Activated naive CD4-positive, alpha-beta T cell treated with anti-CD3 and anti-CD28 coated beads, Interleukin-2, amount 10 ng/mL, durations not matched to agents 7 days and 5 days (primary cell): ENCODE measurements around the gene FGF12.

ENCODE experiments used
- CTCF ChIA-PET: fragments of 350-600 bp; sonication (Branson Sonifier 250); formaldehyde crosslinking; loops from one replicate; lab custom pipeline; 2021; ENCODE audit warnings: antibody characterized with exemption; lab: Charles Lee
- DNase-seq: peaks from one replicate; pipeline ENCODE4 v3.0.0-alpha.2; 2020
- H3K27ac Mint-ChIP-seq: one replicate; pipeline ENCODE4 v1.8.0; 2021; ENCODE audit warnings: mild to moderate bottlenecking, moderate library complexity, mixed read lengths
- H3K27me3 Mint-ChIP-seq: one replicate; pipeline ENCODE4 v1.8.0; 2021; ENCODE audit warnings: mild to moderate bottlenecking, mixed read lengths
- H3K36me3 Mint-ChIP-seq: one replicate; pipeline ENCODE4 v1.8.0; 2021; ENCODE audit warnings: mixed read lengths
- H3K4me1 Mint-ChIP-seq: one replicate; pipeline ENCODE4 v1.8.0; 2021; ENCODE audit warnings: mixed read lengths
- H3K4me3 Mint-ChIP-seq: one replicate; pipeline ENCODE4 v1.8.0; 2021; ENCODE audit warnings: mild to moderate bottlenecking, moderate library complexity, mixed read lengths
- H3K9me3 Mint-ChIP-seq: one replicate; pipeline ENCODE4 v1.8.0; 2021; ENCODE audit warnings: mixed read lengths

The FGF12 gene

DNA sequence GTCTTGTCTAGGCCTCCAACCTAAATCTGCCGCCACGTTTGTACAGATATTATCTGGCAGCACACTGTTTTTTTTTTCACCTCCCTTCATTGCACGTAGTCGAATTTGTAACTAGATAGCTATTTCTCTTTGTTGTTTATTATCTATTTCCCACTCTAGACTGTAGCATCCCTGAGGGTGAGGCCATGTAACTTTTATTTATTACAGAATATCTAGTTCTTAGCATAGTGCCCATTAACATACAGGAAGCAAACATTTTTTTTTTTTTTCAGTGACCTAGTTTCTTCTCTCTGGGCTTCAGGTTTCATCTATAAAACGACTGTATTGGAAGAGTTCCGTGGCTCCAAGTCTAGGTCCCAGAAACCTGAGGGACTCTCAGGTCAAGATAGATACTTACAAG is 354.3 kb downstream of the FGF12 start:
- CTCF ChIA-PET = no interaction called here
- no peak for DNase-seq
- H3K27me3 Mint-ChIP-seq = no peaks in the 10 kb centered on the region
- no peaks in the 10 kb centered on the region for H3K4me1 Mint-ChIP-seq
- no peak overlapping the region for H3K27ac Mint-ChIP-seq
- no peaks in the 10 kb centered on the region for H3K36me3 Mint-ChIP-seq
- no peak overlapping the region for H3K4me3 Mint-ChIP-seq
- H3K9me3 Mint-ChIP-seq = no peaks in the 10 kb centered on the region

DNA sequence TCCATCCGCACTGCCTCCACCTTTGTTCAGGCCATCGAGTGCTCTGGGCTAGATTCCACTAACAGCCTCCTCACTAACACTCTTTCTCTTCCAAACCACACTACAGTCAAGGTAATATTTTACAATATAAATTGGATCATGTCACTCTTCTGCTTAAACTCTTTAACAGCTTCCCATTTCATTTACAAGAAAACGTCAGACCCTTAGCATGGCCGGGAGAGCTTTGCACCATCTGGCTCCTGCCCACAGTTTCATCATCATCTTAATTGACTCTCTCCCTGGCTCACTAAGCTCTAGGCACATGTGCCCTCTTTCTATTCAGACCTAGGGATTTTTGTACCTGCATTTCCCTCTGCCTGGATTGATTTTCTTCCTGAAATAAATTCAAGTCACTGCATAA is 354.7 kb downstream of the FGF12 start:
- Mint-ChIP-seq H3K27me3 (no peaks in the 10 kb centered on the region), H3K36me3 (no peaks in the 10 kb centered on the region), H3K9me3 (no peaks in the 10 kb centered on the region), H3K4me3 (no peak overlapping the region), H3K4me1 (no peaks in the 10 kb centered on the region), H3K27ac (no peak overlapping the region)
- DNase-seq = no peak
- CTCF ChIA-PET = no interaction called here

DNA sequence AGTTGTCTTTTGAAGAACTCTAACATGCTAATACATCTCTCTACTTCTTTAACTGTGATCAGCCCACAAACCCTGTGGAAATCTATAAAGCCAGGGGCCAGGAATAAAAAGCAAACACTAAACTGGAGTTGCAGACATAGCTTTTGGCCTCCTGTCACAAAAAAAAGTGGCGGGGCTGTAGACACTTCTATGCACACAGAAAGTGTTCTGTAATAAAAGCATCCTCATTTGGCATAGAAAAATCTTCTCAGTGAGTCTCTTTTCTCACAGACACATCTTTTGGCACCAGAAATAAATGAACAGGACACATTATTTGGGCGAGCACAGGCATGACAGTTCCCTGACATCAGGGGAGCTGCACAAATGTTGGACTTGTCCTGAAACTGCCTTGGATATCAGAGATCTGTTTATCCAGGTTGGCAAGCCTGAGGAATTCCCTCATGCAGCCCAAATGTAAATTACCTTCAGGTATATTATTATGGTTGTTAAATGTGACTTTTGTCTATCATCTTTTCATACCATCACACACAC is 355.4 kb downstream of the FGF12 start:
- Mint-ChIP-seq H3K27ac (no peak overlapping the region), H3K36me3 (no peaks in the 10 kb centered on the region), H3K9me3 (no peaks in the 10 kb centered on the region), H3K4me1 (no peaks in the 10 kb centered on the region), H3K27me3 (no peaks in the 10 kb centered on the region), H3K4me3 (no peak overlapping the region)
- DNase-seq = no peak
- CTCF ChIA-PET = no interaction called here

DNA sequence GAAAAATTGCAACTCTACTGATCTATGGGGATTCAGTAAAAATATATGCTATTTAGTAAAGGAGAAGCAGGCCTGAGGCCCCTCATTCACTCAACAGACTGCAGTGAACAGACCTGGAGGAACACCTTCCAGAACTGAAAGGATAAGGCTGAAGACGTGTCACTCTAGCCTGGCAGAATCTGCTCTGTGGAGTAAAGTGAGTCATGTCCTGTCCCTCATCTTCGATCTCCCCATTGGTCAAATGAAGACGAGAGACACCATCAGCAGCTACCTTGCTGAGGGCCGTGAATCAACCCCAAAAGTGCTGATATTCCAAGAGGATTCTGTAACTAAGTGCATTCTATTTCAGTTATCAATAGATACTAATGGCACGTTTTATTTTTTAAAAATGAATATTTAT is 359.7 kb downstream of the FGF12 start:
- no peak for DNase-seq
- H3K9me3 Mint-ChIP-seq = no peaks in the 10 kb centered on the region
- H3K27me3 Mint-ChIP-seq = no peaks in the 10 kb centered on the region
- no peaks in the 10 kb centered on the region for H3K4me1 Mint-ChIP-seq
- CTCF ChIA-PET = no interaction called here
- no peak overlapping the region for H3K27ac Mint-ChIP-seq
- H3K36me3 Mint-ChIP-seq = no peaks in the 10 kb centered on the region
- H3K4me3 Mint-ChIP-seq = no peak overlapping the region

GRCh38 chr3:192366916-192367315 is 360.4 kb downstream of the FGF12 start:
- DNase-seq = no peak
- no peaks in the 10 kb centered on the region for H3K36me3 Mint-ChIP-seq
- no peaks in the 10 kb centered on the region for H3K27me3 Mint-ChIP-seq
- H3K9me3 Mint-ChIP-seq = no peaks in the 10 kb centered on the region
- no peaks in the 10 kb centered on the region for H3K4me1 Mint-ChIP-seq
- H3K27ac Mint-ChIP-seq = no peak overlapping the region
- CTCF ChIA-PET = no interaction called here
- no peak overlapping the region for H3K4me3 Mint-ChIP-seq

GRCh38 chr3:192365571-192365970 is 361.8 kb downstream of the FGF12 start:
- no peak for DNase-seq
- H3K4me1 Mint-ChIP-seq = no peaks in the 10 kb centered on the region
- H3K27ac Mint-ChIP-seq = no peak overlapping the region
- no peaks in the 10 kb centered on the region for H3K36me3 Mint-ChIP-seq
- H3K9me3 Mint-ChIP-seq = no peaks in the 10 kb centered on the region
- no peaks in the 10 kb centered on the region for H3K27me3 Mint-ChIP-seq
- no peak overlapping the region for H3K4me3 Mint-ChIP-seq
- CTCF ChIA-PET = no interaction called here

GRCh38 chr3:192364316-192364715 is 363.0 kb downstream of the FGF12 start:
- Mint-ChIP-seq H3K27me3 (no peaks in the 10 kb centered on the region), H3K4me3 (no peak overlapping the region), H3K4me1 (no peaks in the 10 kb centered on the region), H3K36me3 (no peaks in the 10 kb centered on the region), H3K27ac (no peak overlapping the region), H3K9me3 (no peaks in the 10 kb centered on the region)
- CTCF ChIA-PET = no interaction called here
- no peak for DNase-seq

GRCh38 chr3:192354687-192355086 is 372.7 kb downstream of the FGF12 start:
- Mint-ChIP-seq H3K4me1 (no peaks in the 10 kb centered on the region), H3K27ac (no peak overlapping the region), H3K9me3 (no peaks in the 10 kb centered on the region), H3K4me3 (no peak overlapping the region), H3K36me3 (no peaks in the 10 kb centered on the region), H3K27me3 (no peaks in the 10 kb centered on the region)
- CTCF ChIA-PET = no interaction called here
- DNase-seq = no peak

GRCh38 chr3:192352142-192352541 is 375.2 kb downstream of the FGF12 start:
- Mint-ChIP-seq H3K4me1 (no peaks in the 10 kb centered on the region), H3K27ac (no peak overlapping the region), H3K36me3 (no peaks in the 10 kb centered on the region), H3K9me3 (no peaks in the 10 kb centered on the region), H3K27me3 (no peaks in the 10 kb centered on the region), H3K4me3 (no peak overlapping the region)
- DNase-seq = no peak
- CTCF ChIA-PET = no interaction called here

DNA sequence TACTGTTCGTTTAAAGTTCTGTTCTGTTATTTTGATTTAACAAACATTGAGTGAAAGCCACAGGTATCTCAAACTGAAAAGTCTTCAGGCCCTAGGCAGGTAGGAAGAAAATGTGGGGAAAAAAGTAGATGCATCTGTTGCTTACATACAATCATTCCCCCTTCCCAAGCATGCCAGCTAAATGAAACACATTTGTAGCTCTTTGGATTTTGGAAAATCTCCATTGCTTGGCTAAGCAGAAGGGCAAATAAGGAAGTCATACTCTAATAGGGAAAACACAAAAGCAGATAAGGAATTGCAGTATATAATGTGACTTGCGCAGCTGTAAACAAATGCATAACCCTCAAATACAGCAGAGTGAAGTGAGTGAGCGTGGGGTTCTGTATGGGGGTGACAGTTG is 375.9 kb downstream of the FGF12 start:
- DNase-seq = no peak
- CTCF ChIA-PET = no interaction called here
- H3K9me3 Mint-ChIP-seq = no peaks in the 10 kb centered on the region
- no peak overlapping the region for H3K4me3 Mint-ChIP-seq
- H3K27ac Mint-ChIP-seq = no peak overlapping the region
- no peaks in the 10 kb centered on the region for H3K36me3 Mint-ChIP-seq
- H3K27me3 Mint-ChIP-seq = no peaks in the 10 kb centered on the region
- H3K4me1 Mint-ChIP-seq = no peaks in the 10 kb centered on the region

DNA sequence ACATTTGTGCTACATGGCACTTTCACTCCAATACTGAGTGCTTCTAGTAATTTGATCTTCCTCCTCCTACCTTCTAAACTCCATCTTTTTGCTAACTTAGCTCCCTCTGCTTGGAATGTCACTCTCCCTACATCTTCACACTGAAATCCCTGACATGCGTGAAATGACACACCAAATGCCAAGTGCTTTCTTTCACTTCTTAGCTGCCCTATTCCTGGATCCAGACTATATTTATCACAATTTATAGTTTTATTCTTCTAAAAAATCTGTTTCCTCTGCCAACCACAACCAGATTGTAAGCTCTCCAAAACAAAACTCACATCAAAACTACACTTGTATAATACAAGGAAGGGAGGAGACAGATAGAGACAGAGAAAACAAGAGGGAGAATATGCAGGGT is 387.3 kb downstream of the FGF12 start:
- Mint-ChIP-seq H3K9me3 (no peaks in the 10 kb centered on the region), H3K36me3 (no peaks in the 10 kb centered on the region), H3K27ac (no peak overlapping the region), H3K4me1 (no peaks in the 10 kb centered on the region), H3K4me3 (no peak overlapping the region), H3K27me3 (no peaks in the 10 kb centered on the region)
- DNase-seq = no peak
- CTCF ChIA-PET = no interaction called here

- DNase-seq = no peak
- Mint-ChIP-seq H3K36me3 (no peaks in the 10 kb centered on the region), H3K27me3 (no peaks in the 10 kb centered on the region), H3K9me3 (no peaks in the 10 kb centered on the region), H3K4me1 (no peaks in the 10 kb centered on the region), H3K27ac (no peak overlapping the region), H3K4me3 (no peak overlapping the region)
- CTCF ChIA-PET = no interaction called here
Measured at GRCh38 chr3:192339214-192339613, 388.1 kb downstream of the FGF12 start.

DNA sequence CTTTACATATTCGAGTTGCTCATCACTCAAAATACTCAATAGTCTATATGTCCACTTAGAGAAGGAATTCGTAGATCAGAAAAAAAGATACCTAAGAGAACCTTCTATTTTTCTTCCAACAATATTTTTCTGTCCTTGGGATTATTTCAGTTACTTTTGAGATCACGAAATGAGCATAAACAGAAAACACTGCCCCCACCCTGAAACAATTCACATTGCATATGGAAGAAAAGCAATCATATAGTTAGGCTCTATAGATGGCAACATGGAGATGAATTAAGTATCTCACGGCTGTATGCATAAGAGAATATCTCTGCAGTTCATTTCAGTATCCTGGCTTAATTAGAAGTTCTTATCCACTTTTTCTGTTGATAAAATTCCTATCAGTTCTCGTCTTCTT is 391.1 kb downstream of the FGF12 start:
- CTCF ChIA-PET = no interaction called here
- Mint-ChIP-seq H3K27ac (no peak overlapping the region), H3K4me1 (peaks cover 15% of the 10 kb centered on the region), H3K9me3 (no peaks in the 10 kb centered on the region), H3K27me3 (no peaks in the 10 kb centered on the region), H3K4me3 (no peak overlapping the region), H3K36me3 (no peaks in the 10 kb centered on the region)
- no peak for DNase-seq

- H3K27ac Mint-ChIP-seq = peak overlapping the region; percentile 47
- CTCF ChIA-PET = interaction anchor here (1.2 kb wide), 1 partner anchor 112 kb away, joined by 5 read pairs; no protein-coding TSS in a partner anchor
- no peaks in the 10 kb centered on the region for H3K36me3 Mint-ChIP-seq
- H3K4me3 Mint-ChIP-seq = no peak overlapping the region
- no peak for DNase-seq
- H3K4me1 Mint-ChIP-seq = peaks cover 21% of the 10 kb centered on the region
- no peaks in the 10 kb centered on the region for H3K9me3 Mint-ChIP-seq
- H3K27me3 Mint-ChIP-seq = no peaks in the 10 kb centered on the region
Measured at GRCh38 chr3:192332386-192333291, 394.7 kb downstream of the FGF12 start.

GRCh38 chr3:192331749-192332385 is 395.5 kb downstream of the FGF12 start:
- Mint-ChIP-seq H3K27ac (peak overlapping the region; percentile 76), H3K4me3 (peak overlapping the region; percentile 59), H3K4me1 (peaks cover 21% of the 10 kb centered on the region), H3K9me3 (no peaks in the 10 kb centered on the region), H3K27me3 (no peaks in the 10 kb centered on the region), H3K36me3 (no peaks in the 10 kb centered on the region)
- CTCF ChIA-PET = interaction anchor here (1.2 kb wide), 1 partner anchor 113 kb away, joined by 5 read pairs; no protein-coding TSS in a partner anchor
- no peak for DNase-seq
